Skeletal muscle tissue (tissue), 4 donors: ENCODE measurements around the gene PLEKHA7. TPM values are rescaled to one million over a fixed set of nuclear protein-coding genes. Genes with fewer than 3 reads are reported as not detected.
"Not testable (repeated sequence)": the region's sequence is repeated elsewhere in the genome, so short reads cannot be mapped to it uniquely, and the experiment has no call there.

ENCODE experiments used
- H3K27ac ChIP-seq: one replicate; pipeline ENCODE4 v1.7.0; 2013; ENCODE audit warnings: mild to moderate bottlenecking, low read depth, low read length, inconsistent platforms
- H3K27me3 ChIP-seq, 3 donors: one replicate each; pipeline ENCODE4 v1.7.0; 2013; ENCODE audit warnings: low read length in 3 of 3; ENCODE audit not compliant: control insufficient read depth in 3 of 3, insufficient read depth in 3 of 3
- H3K36me3 ChIP-seq, 3 donors: one replicate each; pipeline ENCODE4 v1.7.0; 2013; ENCODE audit warnings: low read length in 3 of 3; ENCODE audit not compliant: control insufficient read depth in 3 of 3, insufficient read depth in 3 of 3
- H3K4me1 ChIP-seq, 3 donors: one replicate each; pipeline ENCODE4 v1.7.0; 2013; ENCODE audit warnings: low read length in 3 of 3, mild to moderate bottlenecking in 3 of 3; ENCODE audit not compliant: control insufficient read depth in 3 of 3, insufficient read depth in 3 of 3
- H3K4me3 ChIP-seq, 3 donors: one replicate each; pipeline ENCODE4 v1.7.0; 2013; ENCODE audit warnings: low read length in 3 of 3
- H3K9ac ChIP-seq, 3 donors: one replicate each; pipeline ENCODE4 v1.7.0; 2013; ENCODE audit warnings: low read length in 3 of 3, mild to moderate bottlenecking in 3 of 3, moderate library complexity in 2 of 3, low read depth in 1 of 3
- H3K9me3 ChIP-seq, 3 donors: one replicate each; pipeline ENCODE4 v1.7.0; 2013; ENCODE audit warnings: low read length in 3 of 3; ENCODE audit not compliant: control insufficient read depth in 3 of 3
- total RNA-seq: library from RNA; depleted of rRNA; stranded (reverse); fragments of >200 nt; gene quantifications from one replicate; pipeline ENCODE4 v1.2.3, GENCODE V29; 2014
- donor health status: Osteomylitis.

Gene PLEKHA7
- total RNA-seq, 1 donor from 2014 or later = 5.2 TPM

GRCh38 chr11:16876053-16876752 is 138.0 kb downstream of the PLEKHA7 start:
- Histone ChIP-seq H3K27ac (no peak overlapping the region), H3K9ac (no peak overlapping the region), H3K9me3 (no peaks in the 10 kb centered on the region), H3K4me1 (peaks cover 4 to 5% (median 5%) of the 10 kb centered on the region in 3 donors), H3K27me3 (no peaks in the 10 kb centered on the region), H3K4me3 (no peak overlapping the region), H3K36me3 (no peaks in the 10 kb centered on the region)

- no peaks in the 10 kb centered on the region for H3K9me3 ChIP-seq
- no peaks in the 10 kb centered on the region for H3K36me3 ChIP-seq
- H3K4me1 ChIP-seq = no peaks in the 10 kb centered on the region
- no peaks in the 10 kb centered on the region for H3K27me3 ChIP-seq
- H3K9ac ChIP-seq = no peak overlapping the region
- H3K27ac ChIP-seq = no peak overlapping the region
- no peak overlapping the region for H3K4me3 ChIP-seq
Observed at GRCh38 chr11:16874275-16874975, 139.8 kb downstream of the PLEKHA7 start.

GRCh38 chr11:16873289-16873688 is 140.9 kb downstream of the PLEKHA7 start:
- H3K9me3 ChIP-seq = no peaks in the 10 kb centered on the region
- no peaks in the 10 kb centered on the region for H3K36me3 ChIP-seq
- H3K4me1 ChIP-seq = no peaks in the 10 kb centered on the region
- no peak overlapping the region for H3K9ac ChIP-seq
- H3K27me3 ChIP-seq = no peaks in the 10 kb centered on the region
- H3K27ac ChIP-seq = no peak overlapping the region
- H3K4me3 ChIP-seq = no peak overlapping the region

- Histone ChIP-seq H3K36me3 (no peaks in the 10 kb centered on the region), H3K27me3 (no peaks in the 10 kb centered on the region), H3K9me3 (no peaks in the 10 kb centered on the region), H3K4me1 (no peaks in the 10 kb centered on the region), H3K9ac (no peak overlapping the region), H3K27ac (no peak overlapping the region), H3K4me3 (no peak overlapping the region)
Observed at GRCh38 chr11:16871368-16871767, 142.8 kb downstream of the PLEKHA7 start.

- Histone ChIP-seq H3K4me3 (no peak overlapping the region), H3K9ac (no peak overlapping the region), H3K27ac (no peak overlapping the region), H3K36me3 (no peaks in the 10 kb centered on the region), H3K4me1 (peaks cover 5 to 10% (median 6%) of the 10 kb centered on the region in 3 donors), H3K27me3 (no peaks in the 10 kb centered on the region), H3K9me3 (no peaks in the 10 kb centered on the region)
Observed at GRCh38 chr11:16867097-16867496, 147.1 kb downstream of the PLEKHA7 start.

- H3K9ac ChIP-seq, H3K27me3 ChIP-seq, H3K9me3 ChIP-seq, H3K4me3 ChIP-seq, H3K36me3 ChIP-seq, H3K27ac ChIP-seq: not testable (repeated sequence)
- H3K4me1 ChIP-seq = peaks cover 5 to 12% (median 10%) of the 10 kb centered on the region in 3 donors
Observed at GRCh38 chr11:16864428-16864827, 149.8 kb downstream of the PLEKHA7 start.

- Histone ChIP-seq H3K9ac (peak overlapping the region in 1 of 3 donors; percentile 12), H3K27me3 (no peaks in the 10 kb centered on the region), H3K9me3 (no peaks in the 10 kb centered on the region), H3K36me3 (no peaks in the 10 kb centered on the region), H3K4me1 (peaks cover 5 to 12% (median 10%) of the 10 kb centered on the region in 3 donors), H3K27ac (no peak overlapping the region), H3K4me3 (no peak overlapping the region)
Observed at GRCh38 chr11:16863389-16863788, 150.8 kb downstream of the PLEKHA7 start.

- Histone ChIP-seq H3K27me3 (no peaks in the 10 kb centered on the region), H3K9ac (no peak overlapping the region), H3K36me3 (no peaks in the 10 kb centered on the region), H3K4me1 (peaks cover 5 to 12% (median 10%) of the 10 kb centered on the region in 3 donors), H3K9me3 (no peaks in the 10 kb centered on the region), H3K27ac (no peak overlapping the region), H3K4me3 (no peak overlapping the region)
Observed at GRCh38 chr11:16862726-16863125, 151.5 kb downstream of the PLEKHA7 start.

- H3K27ac ChIP-seq = no peak overlapping the region
- H3K36me3 ChIP-seq = no peaks in the 10 kb centered on the region
- H3K4me1 ChIP-seq = peaks cover 9 to 18% (median 10%) of the 10 kb centered on the region in 3 donors
Observed at GRCh38 chr11:16861862-16862261, 152.4 kb downstream of the PLEKHA7 start.

GRCh38 chr11:16860617-16861016 is 153.6 kb downstream of the PLEKHA7 start:
- H3K27ac ChIP-seq = no peak overlapping the region

More at GRCh38 chr11:16861862-16862261, 152.4 kb downstream of the PLEKHA7 start:
- Histone ChIP-seq H3K9ac (no peak overlapping the region), H3K9me3 (no peaks in the 10 kb centered on the region), H3K27me3 (no peaks in the 10 kb centered on the region), H3K4me3 (no peak overlapping the region)

More at GRCh38 chr11:16860617-16861016, 153.6 kb downstream of the PLEKHA7 start:
- Histone ChIP-seq H3K9ac (no peak overlapping the region), H3K4me1 (peaks cover 15 to 31% (median 22%) of the 10 kb centered on the region in 3 donors), H3K9me3 (no peaks in the 10 kb centered on the region), H3K36me3 (no peaks in the 10 kb centered on the region), H3K27me3 (no peaks in the 10 kb centered on the region), H3K4me3 (no peak overlapping the region)
